Adrenal gland (tissue), 5 donors: ENCODE measurements around the gene CYP11A1.

Source experiments
- POLR2A ChIP-seq, 2 donors: fragments of 450-650 bp; IDR thresholded peaks; one replicate each; pipeline ENCODE4 v1.6.1; 2017; ENCODE audit warnings: antibody characterized with exemption in 2 of 2, mild to moderate bottlenecking in 2 of 2, moderate library complexity in 1 of 2
- TF ChIP-seq, protein P1 (sequence below), 6 experiments: fragments of 450-650 bp in 4 of 6; fragments of 200-600 bp in 2 of 6; sonication (generic) in 1 of 6; IDR thresholded peaks; 1 replicate in 5 of 6; 2 replicates in 1 of 6; pipeline versions ENCODE4 v1.5.1 to v1.8.0; 2016 to 2021; ENCODE audit warnings: antibody characterized with exemption in 6 of 6, mild to moderate bottlenecking in 2 of 6, moderate library complexity in 1 of 6
- donor health status: DM: no; HTN: no; CAD: no.

DNA sequence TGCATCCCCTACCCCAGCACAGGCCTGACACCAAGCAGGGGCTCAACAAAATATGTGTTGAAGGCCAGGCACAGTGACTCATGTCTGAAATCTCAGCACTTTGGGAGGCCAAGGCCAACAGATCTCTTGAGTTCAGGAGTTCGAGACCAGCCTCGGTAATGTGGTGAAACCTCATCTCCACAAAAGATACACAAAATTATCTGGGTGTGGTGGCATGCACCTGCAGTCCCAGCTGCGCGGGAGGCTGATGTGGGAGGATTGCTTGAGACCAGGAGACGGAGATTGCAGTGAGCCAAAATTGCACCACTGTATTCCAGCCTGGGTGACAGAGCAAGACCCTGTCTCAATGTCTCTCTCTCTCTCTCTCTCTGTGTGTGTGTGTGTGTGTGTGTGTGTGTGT, 30.7 kb upstream of the CYP11A1 start:
- TF ChIP-seq, protein P1, sequence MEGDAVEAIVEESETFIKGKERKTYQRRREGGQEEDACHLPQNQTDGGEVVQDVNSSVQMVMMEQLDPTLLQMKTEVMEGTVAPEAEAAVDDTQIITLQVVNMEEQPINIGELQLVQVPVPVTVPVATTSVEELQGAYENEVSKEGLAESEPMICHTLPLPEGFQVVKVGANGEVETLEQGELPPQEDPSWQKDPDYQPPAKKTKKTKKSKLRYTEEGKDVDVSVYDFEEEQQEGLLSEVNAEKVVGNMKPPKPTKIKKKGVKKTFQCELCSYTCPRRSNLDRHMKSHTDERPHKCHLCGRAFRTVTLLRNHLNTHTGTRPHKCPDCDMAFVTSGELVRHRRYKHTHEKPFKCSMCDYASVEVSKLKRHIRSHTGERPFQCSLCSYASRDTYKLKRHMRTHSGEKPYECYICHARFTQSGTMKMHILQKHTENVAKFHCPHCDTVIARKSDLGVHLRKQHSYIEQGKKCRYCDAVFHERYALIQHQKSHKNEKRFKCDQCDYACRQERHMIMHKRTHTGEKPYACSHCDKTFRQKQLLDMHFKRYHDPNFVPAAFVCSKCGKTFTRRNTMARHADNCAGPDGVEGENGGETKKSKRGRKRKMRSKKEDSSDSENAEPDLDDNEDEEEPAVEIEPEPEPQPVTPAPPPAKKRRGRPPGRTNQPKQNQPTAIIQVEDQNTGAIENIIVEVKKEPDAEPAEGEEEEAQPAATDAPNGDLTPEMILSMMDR (IDR thresholded peaks at IDR 0.05), result no peak
- TF ChIP-seq POLR2A (IDR thresholded peaks at IDR 0.05), result no peak
